Mucosa of gallbladder (tissue), 1 donor: Measurements from ENCODE around the gene GPC3. TPM values are rescaled to one million over a fixed set of nuclear protein-coding genes. Genes with fewer than 3 reads are reported as not detected.
"Not testable (repeated sequence)": the region's sequence is repeated elsewhere in the genome, so short reads cannot be mapped to it uniquely, and the experiment has no call there.

ENCODE experiments used
- DNase-seq: peaks from one replicate; pipeline ENCODE4 v3.0.0-alpha.2; 2020; ENCODE audit warnings: low spot score
- total RNA-seq: library from RNA; stranded (reverse); gene quantifications from one replicate; pipeline ENCODE4 v1.2.1, GENCODE V29; 2021
- donor health status: DM: no; HTN: no; CAD: no.

Gene GPC3
- total RNA-seq, 1 donor from 2014 or later, result 44.7 TPM

GRCh38 chrX:133995759-133996158 lies 10.4 kb upstream of the GPC3 start:
- no peak for DNase-seq

- DNase-seq, result peak; percentile 31
These were observed 9.2 kb upstream of the GPC3 start for GRCh38 chrX:133994576-133994975.

- no peak for DNase-seq
These were observed 7.5 kb upstream of the GPC3 start for GRCh38 chrX:133992882-133993281.

- no peak for DNase-seq
These were observed 6.4 kb upstream of the GPC3 start for GRCh38 chrX:133991814-133992213.

GRCh38 chrX:133991057-133991456 lies 5.7 kb upstream of the GPC3 start:
- not testable (repeated sequence) for DNase-seq

- DNase-seq, result no peak
These were observed 4.6 kb upstream of the GPC3 start for GRCh38 chrX:133989993-133990392.

- no peak for DNase-seq
These were observed 4.1 kb upstream of the GPC3 start for GRCh38 chrX:133989490-133989889.

GRCh38 chrX:133988010-133988409 lies 2.6 kb upstream of the GPC3 start:
- DNase-seq, result no peak

GRCh38 chrX:133987188-133987587 lies 1.8 kb upstream of the GPC3 start:
- DNase-seq, result no peak

- no peak for DNase-seq
These were observed 731 bp upstream of the GPC3 start for GRCh38 chrX:133985967-133986683.

GRCh38 chrX:133984857-133985163 lies 584 bp downstream of the GPC3 start:
- DNase-seq, result no peak

- DNase-seq, result no peak
These were observed 1.2 kb downstream of the GPC3 start for GRCh38 chrX:133983974-133984845.

GRCh38 chrX:133983256-133983973 lies 2.0 kb downstream of the GPC3 start:
- no peak for DNase-seq

GRCh38 chrX:133981924-133982323 lies 3.5 kb downstream of the GPC3 start:
- no peak for DNase-seq

GRCh38 chrX:133980832-133981588 lies 4.4 kb downstream of the GPC3 start:
- DNase-seq, result no peak

- DNase-seq, result no peak
These were observed 5.0 kb downstream of the GPC3 start for GRCh38 chrX:133980406-133980805.

- no peak for DNase-seq
These were observed 5.7 kb downstream of the GPC3 start for GRCh38 chrX:133979641-133980230.

- DNase-seq, result no peak
These were observed 11.7 kb downstream of the GPC3 start for GRCh38 chrX:133973704-133974103.

GRCh38 chrX:133972916-133973315 lies 12.5 kb downstream of the GPC3 start:
- DNase-seq, result no peak

- DNase-seq, result no peak
These were observed 13.8 kb downstream of the GPC3 start for GRCh38 chrX:133971586-133971985.

GRCh38 chrX:133970076-133970475 lies 15.3 kb downstream of the GPC3 start:
- no peak for DNase-seq
